ENCODE data around the gene NME7.
"Not testable (repeated sequence)": the region's sequence is repeated elsewhere in the genome, so short reads cannot be mapped to it uniquely, and the experiment has no call there.

Gene NME7

DNA sequence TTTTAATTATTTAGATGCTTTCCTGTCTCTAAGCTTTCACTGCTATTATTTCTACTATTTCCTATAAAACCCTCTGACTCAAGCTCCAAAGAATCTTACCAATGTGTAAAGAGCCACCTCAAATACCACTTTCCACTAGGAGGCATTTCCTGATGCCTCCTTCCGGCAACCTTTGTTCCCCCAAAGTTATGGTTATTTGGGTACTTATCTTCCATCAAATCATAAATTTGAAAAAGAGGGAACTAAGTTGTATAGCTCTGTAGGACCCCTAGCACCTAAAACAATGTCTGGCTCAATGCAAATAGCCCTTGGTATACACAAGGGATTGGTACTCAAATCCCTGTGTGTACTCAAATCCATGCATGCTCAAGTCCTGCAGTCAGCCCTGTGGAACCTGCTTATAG, 79.6 kb downstream of the NME7 start:
- no peaks in the 10 kb centered on the region for H3K36me3 ChIP-seq (ENCODE audit: control insufficient read depth in 1 of 2, insufficient read depth in 2 of 2, low read length in 2 of 2)
- no peak overlapping the region for H3K4me3 ChIP-seq (ENCODE audit: low read depth in 1 of 2, low read length in 2 of 2)
- no peaks in the 10 kb centered on the region for H3K9me3 ChIP-seq (ENCODE audit: control insufficient read depth in 1 of 2, low read length in 2 of 2)
- no peaks in the 10 kb centered on the region for H3K27me3 ChIP-seq (ENCODE audit: control insufficient read depth in 1 of 2, insufficient read depth in 2 of 2, low read length in 2 of 2)
- H3K4me1 ChIP-seq (ENCODE audit: control insufficient read depth in 1 of 2, insufficient read depth in 2 of 2, low read length in 2 of 2) = no peaks in the 10 kb centered on the region
- no peak overlapping the region for H3K27ac ChIP-seq (ENCODE audit: low read depth, low read length)
- no peak overlapping the region for H3K9ac ChIP-seq (ENCODE audit: low read depth in 1 of 2, low read length in 2 of 2)

- H3K27me3 ChIP-seq (ENCODE audit: control insufficient read depth in 1 of 2, insufficient read depth in 2 of 2, low read length in 2 of 2) = no peaks in the 10 kb centered on the region
- H3K27ac ChIP-seq (ENCODE audit: low read depth, low read length) = no peak overlapping the region
- H3K9ac ChIP-seq (ENCODE audit: low read depth in 1 of 2, low read length in 2 of 2) = no peak overlapping the region
- H3K4me3 ChIP-seq (ENCODE audit: low read depth in 1 of 2, low read length in 2 of 2) = no peak overlapping the region
- H3K36me3 ChIP-seq (ENCODE audit: control insufficient read depth in 1 of 2, insufficient read depth in 2 of 2, low read length in 2 of 2) = no peaks in the 10 kb centered on the region
- no peaks in the 10 kb centered on the region for H3K4me1 ChIP-seq (ENCODE audit: control insufficient read depth in 1 of 2, insufficient read depth in 2 of 2, low read length in 2 of 2)
- H3K9me3 ChIP-seq (ENCODE audit: control insufficient read depth in 1 of 2, low read length in 2 of 2) = no peaks in the 10 kb centered on the region
Measured at GRCh38 chr1:169287280-169287679, 80.3 kb downstream of the NME7 start.

DNA sequence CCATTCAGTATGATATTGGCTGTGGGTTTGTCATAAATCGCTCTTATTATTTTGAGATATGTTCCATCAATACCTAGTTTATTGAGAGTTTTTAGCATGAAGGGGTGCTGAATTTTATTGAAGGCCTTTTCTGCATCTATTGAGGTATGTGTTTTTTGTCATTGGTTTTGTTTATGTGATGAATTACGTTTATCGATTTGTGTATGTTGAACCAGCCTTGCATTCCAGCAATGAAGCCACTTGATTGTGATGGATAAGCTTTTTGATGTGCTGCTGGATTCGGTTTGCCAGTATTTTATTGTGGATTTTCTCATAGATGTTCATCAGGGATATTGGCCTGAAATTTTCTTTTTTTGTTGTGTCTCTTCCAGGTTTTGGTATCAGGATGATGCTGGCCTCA, 86.0 kb downstream of the NME7 start:
- not testable (repeated sequence) for H3K36me3 ChIP-seq (ENCODE audit: control insufficient read depth in 1 of 2, insufficient read depth in 2 of 2, low read length in 2 of 2); H3K9me3 ChIP-seq (ENCODE audit: control insufficient read depth in 1 of 2, low read length in 2 of 2); H3K27me3 ChIP-seq (ENCODE audit: control insufficient read depth in 1 of 2, insufficient read depth in 2 of 2, low read length in 2 of 2); H3K4me1 ChIP-seq (ENCODE audit: control insufficient read depth in 1 of 2, insufficient read depth in 2 of 2, low read length in 2 of 2); H3K4me3 ChIP-seq (ENCODE audit: low read depth in 1 of 2, low read length in 2 of 2); H3K27ac ChIP-seq (ENCODE audit: low read depth, low read length); H3K9ac ChIP-seq (ENCODE audit: low read depth in 1 of 2, low read length in 2 of 2)

- Histone ChIP-seq H3K9me3 (ENCODE audit: control insufficient read depth in 1 of 2, low read length in 2 of 2) (no peaks in the 10 kb centered on the region), H3K4me3 (ENCODE audit: low read depth in 1 of 2, low read length in 2 of 2) (no peak overlapping the region), H3K9ac (ENCODE audit: low read depth in 1 of 2, low read length in 2 of 2) (no peak overlapping the region), H3K4me1 (ENCODE audit: control insufficient read depth in 1 of 2, insufficient read depth in 2 of 2, low read length in 2 of 2) (no peaks in the 10 kb centered on the region), H3K36me3 (ENCODE audit: control insufficient read depth in 1 of 2, insufficient read depth in 2 of 2, low read length in 2 of 2) (no peaks in the 10 kb centered on the region), H3K27me3 (ENCODE audit: control insufficient read depth in 1 of 2, insufficient read depth in 2 of 2, low read length in 2 of 2) (no peaks in the 10 kb centered on the region), H3K27ac (ENCODE audit: low read depth, low read length) (no peak overlapping the region)
Measured at GRCh38 chr1:169271098-169271497, 96.5 kb downstream of the NME7 start.

- no peaks in the 10 kb centered on the region for H3K4me1 ChIP-seq (ENCODE audit: control insufficient read depth in 1 of 2, insufficient read depth in 2 of 2, low read length in 2 of 2)
- no peaks in the 10 kb centered on the region for H3K36me3 ChIP-seq (ENCODE audit: control insufficient read depth in 1 of 2, insufficient read depth in 2 of 2, low read length in 2 of 2)
- no peak overlapping the region for H3K9ac ChIP-seq (ENCODE audit: low read depth in 1 of 2, low read length in 2 of 2)
- no peaks in the 10 kb centered on the region for H3K9me3 ChIP-seq (ENCODE audit: control insufficient read depth in 1 of 2, low read length in 2 of 2)
- no peaks in the 10 kb centered on the region for H3K27me3 ChIP-seq (ENCODE audit: control insufficient read depth in 1 of 2, insufficient read depth in 2 of 2, low read length in 2 of 2)
- H3K27ac ChIP-seq (ENCODE audit: low read depth, low read length) = no peak overlapping the region
- no peak overlapping the region for H3K4me3 ChIP-seq (ENCODE audit: low read depth in 1 of 2, low read length in 2 of 2)
Measured at GRCh38 chr1:169266133-169266532, 101.5 kb downstream of the NME7 start.

GRCh38 chr1:169263059-169263458, 104.5 kb downstream of the NME7 start:
- Histone ChIP-seq H3K27ac (ENCODE audit: low read depth, low read length) (no peak overlapping the region), H3K27me3 (ENCODE audit: control insufficient read depth in 1 of 2, insufficient read depth in 2 of 2, low read length in 2 of 2) (no peaks in the 10 kb centered on the region), H3K36me3 (ENCODE audit: control insufficient read depth in 1 of 2, insufficient read depth in 2 of 2, low read length in 2 of 2) (no peaks in the 10 kb centered on the region), H3K9ac (ENCODE audit: low read depth in 1 of 2, low read length in 2 of 2) (no peak overlapping the region), H3K9me3 (ENCODE audit: control insufficient read depth in 1 of 2, low read length in 2 of 2) (no peaks in the 10 kb centered on the region), H3K4me3 (ENCODE audit: low read depth in 1 of 2, low read length in 2 of 2) (no peak overlapping the region), H3K4me1 (ENCODE audit: control insufficient read depth in 1 of 2, insufficient read depth in 2 of 2, low read length in 2 of 2) (no peaks in the 10 kb centered on the region)

- Histone ChIP-seq H3K9me3 (ENCODE audit: control insufficient read depth in 1 of 2, low read length in 2 of 2) (peaks cover 0 to 6% of the 10 kb centered on the region in 2 donors), H3K4me1 (ENCODE audit: control insufficient read depth in 1 of 2, insufficient read depth in 2 of 2, low read length in 2 of 2) (no peaks in the 10 kb centered on the region), H3K4me3 (ENCODE audit: low read depth in 1 of 2, low read length in 2 of 2) (no peak overlapping the region), H3K27ac (ENCODE audit: low read depth, low read length) (no peak overlapping the region), H3K36me3 (ENCODE audit: control insufficient read depth in 1 of 2, insufficient read depth in 2 of 2, low read length in 2 of 2) (no peaks in the 10 kb centered on the region), H3K9ac (ENCODE audit: low read depth in 1 of 2, low read length in 2 of 2) (no peak overlapping the region), H3K27me3 (ENCODE audit: control insufficient read depth in 1 of 2, insufficient read depth in 2 of 2, low read length in 2 of 2) (no peaks in the 10 kb centered on the region)
Measured at GRCh38 chr1:169261884-169262283, 105.7 kb downstream of the NME7 start.

DNA sequence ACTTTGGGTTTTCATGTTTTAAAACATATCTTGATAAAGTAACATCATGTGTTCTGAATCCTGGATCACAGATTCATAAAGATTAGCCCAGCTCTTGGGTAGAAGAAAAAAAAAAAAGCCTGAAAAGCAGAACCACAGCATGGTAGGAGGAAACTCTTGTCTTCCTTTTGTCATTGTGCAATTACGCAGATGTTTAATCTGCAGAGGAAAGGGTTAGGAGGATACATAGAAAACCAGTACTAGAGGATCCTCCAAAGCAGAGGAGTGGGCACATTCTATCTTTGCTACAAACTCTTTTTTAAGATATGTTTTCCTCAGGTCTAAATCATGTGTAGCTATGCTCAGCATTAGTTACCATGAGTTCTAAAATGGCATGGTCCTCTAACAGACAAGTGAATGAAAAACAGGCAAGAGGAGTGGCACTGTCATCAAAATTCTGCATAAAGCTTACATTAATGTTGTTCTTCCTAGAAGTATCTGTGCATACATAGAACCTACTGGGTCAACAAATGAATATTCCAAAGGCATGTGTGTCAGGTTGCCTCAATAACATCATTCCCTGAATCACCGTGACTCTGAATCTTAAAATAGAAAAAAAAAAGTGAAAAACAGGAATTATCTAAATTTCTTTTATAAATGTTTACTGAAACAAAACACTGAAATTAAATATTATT, 107.0 kb downstream of the NME7 start:
- Histone ChIP-seq H3K9ac (ENCODE audit: low read depth in 1 of 2, low read length in 2 of 2) (no peak overlapping the region), H3K27me3 (ENCODE audit: control insufficient read depth in 1 of 2, insufficient read depth in 2 of 2, low read length in 2 of 2) (no peaks in the 10 kb centered on the region), H3K4me3 (ENCODE audit: low read depth in 1 of 2, low read length in 2 of 2) (no peak overlapping the region), H3K9me3 (ENCODE audit: control insufficient read depth in 1 of 2, low read length in 2 of 2) (peaks cover 0 to 6% of the 10 kb centered on the region in 2 donors), H3K27ac (ENCODE audit: low read depth, low read length) (no peak overlapping the region), H3K36me3 (ENCODE audit: control insufficient read depth in 1 of 2, insufficient read depth in 2 of 2, low read length in 2 of 2) (no peaks in the 10 kb centered on the region), H3K4me1 (ENCODE audit: control insufficient read depth in 1 of 2, insufficient read depth in 2 of 2, low read length in 2 of 2) (no peaks in the 10 kb centered on the region)

DNA sequence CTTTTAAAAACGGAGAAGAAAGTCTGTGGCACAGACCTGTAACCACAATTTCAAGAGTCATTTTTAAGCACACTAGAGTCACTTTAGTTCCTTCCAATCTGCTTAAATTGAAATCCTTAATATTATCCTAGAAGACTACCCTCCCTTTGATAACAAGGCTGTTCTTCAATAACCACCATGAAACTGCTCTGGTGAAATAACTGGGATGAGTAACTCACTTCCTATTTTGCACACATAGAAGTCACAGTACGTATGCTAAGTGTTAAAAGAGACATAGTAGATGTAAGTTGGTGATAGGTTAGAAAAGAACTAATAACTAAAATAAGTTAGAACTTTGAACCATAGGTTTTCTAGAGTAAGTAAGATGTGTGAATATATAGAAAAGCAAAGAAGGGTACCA, 107.8 kb downstream of the NME7 start:
- H3K9me3 ChIP-seq (ENCODE audit: control insufficient read depth in 1 of 2, low read length in 2 of 2) = peaks cover 0 to 6% of the 10 kb centered on the region in 2 donors
- H3K27me3 ChIP-seq (ENCODE audit: control insufficient read depth in 1 of 2, insufficient read depth in 2 of 2, low read length in 2 of 2) = no peaks in the 10 kb centered on the region
- H3K27ac ChIP-seq (ENCODE audit: low read depth, low read length) = no peak overlapping the region
- H3K4me1 ChIP-seq (ENCODE audit: control insufficient read depth in 1 of 2, insufficient read depth in 2 of 2, low read length in 2 of 2) = no peaks in the 10 kb centered on the region
- H3K36me3 ChIP-seq (ENCODE audit: control insufficient read depth in 1 of 2, insufficient read depth in 2 of 2, low read length in 2 of 2) = no peaks in the 10 kb centered on the region
- no peak overlapping the region for H3K9ac ChIP-seq (ENCODE audit: low read depth in 1 of 2, low read length in 2 of 2)
- no peak overlapping the region for H3K4me3 ChIP-seq (ENCODE audit: low read depth in 1 of 2, low read length in 2 of 2)

DNA sequence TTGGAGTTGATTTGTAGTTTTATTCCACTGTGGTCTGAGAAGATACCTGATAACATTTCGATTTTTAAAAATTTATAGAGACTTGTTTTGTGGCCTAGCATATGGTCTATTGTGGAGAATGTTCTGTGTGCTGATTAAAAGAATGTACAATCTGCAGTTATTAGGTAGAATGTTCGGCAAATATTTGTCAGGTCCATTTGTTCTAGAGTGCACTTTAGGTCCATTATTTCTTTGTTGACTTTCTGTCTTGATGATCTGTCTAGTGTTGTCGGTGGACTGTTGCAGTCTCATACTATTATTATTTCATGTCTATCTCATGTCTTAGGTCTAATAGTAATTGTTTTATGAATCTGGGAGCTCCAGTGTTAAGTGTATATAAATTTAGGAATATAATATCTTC, 116.8 kb downstream of the NME7 start:
- Histone ChIP-seq H3K27me3 (ENCODE audit: control insufficient read depth in 1 of 2, insufficient read depth in 2 of 2, low read length in 2 of 2) (no peaks in the 10 kb centered on the region), H3K36me3 (ENCODE audit: control insufficient read depth in 1 of 2, insufficient read depth in 2 of 2, low read length in 2 of 2) (no peaks in the 10 kb centered on the region), H3K9me3 (ENCODE audit: control insufficient read depth in 1 of 2, low read length in 2 of 2) (no peaks in the 10 kb centered on the region), H3K9ac (ENCODE audit: low read depth in 1 of 2, low read length in 2 of 2) (no peak overlapping the region), H3K4me3 (ENCODE audit: low read depth in 1 of 2, low read length in 2 of 2) (no peak overlapping the region), H3K27ac (ENCODE audit: low read depth, low read length) (no peak overlapping the region), H3K4me1 (ENCODE audit: control insufficient read depth in 1 of 2, insufficient read depth in 2 of 2, low read length in 2 of 2) (no peaks in the 10 kb centered on the region)

- Histone ChIP-seq H3K9ac (ENCODE audit: low read depth in 1 of 2, low read length in 2 of 2) (no peak overlapping the region), H3K9me3 (ENCODE audit: control insufficient read depth in 1 of 2, low read length in 2 of 2) (no peaks in the 10 kb centered on the region), H3K27me3 (ENCODE audit: control insufficient read depth in 1 of 2, insufficient read depth in 2 of 2, low read length in 2 of 2) (no peaks in the 10 kb centered on the region), H3K27ac (ENCODE audit: low read depth, low read length) (no peak overlapping the region), H3K36me3 (ENCODE audit: control insufficient read depth in 1 of 2, insufficient read depth in 2 of 2, low read length in 2 of 2) (no peaks in the 10 kb centered on the region), H3K4me1 (ENCODE audit: control insufficient read depth in 1 of 2, insufficient read depth in 2 of 2, low read length in 2 of 2) (no peaks in the 10 kb centered on the region), H3K4me3 (ENCODE audit: low read depth in 1 of 2, low read length in 2 of 2) (no peak overlapping the region)
Measured at GRCh38 chr1:169250022-169250421, 117.6 kb downstream of the NME7 start.
